GM21717 (cell line): ENCODE results near the gene FOXP1.

ENCODE experiments used
- ATAC-seq: cut with Tn5 transposase; IDR thresholded peaks from one replicate; pipeline ENCODE4 v1.9.1; 2021; ENCODE audit warnings: mild to moderate bottlenecking, moderate library complexity; ENCODE audit not compliant: unreplicated experiment

Gene FOXP1

DNA sequence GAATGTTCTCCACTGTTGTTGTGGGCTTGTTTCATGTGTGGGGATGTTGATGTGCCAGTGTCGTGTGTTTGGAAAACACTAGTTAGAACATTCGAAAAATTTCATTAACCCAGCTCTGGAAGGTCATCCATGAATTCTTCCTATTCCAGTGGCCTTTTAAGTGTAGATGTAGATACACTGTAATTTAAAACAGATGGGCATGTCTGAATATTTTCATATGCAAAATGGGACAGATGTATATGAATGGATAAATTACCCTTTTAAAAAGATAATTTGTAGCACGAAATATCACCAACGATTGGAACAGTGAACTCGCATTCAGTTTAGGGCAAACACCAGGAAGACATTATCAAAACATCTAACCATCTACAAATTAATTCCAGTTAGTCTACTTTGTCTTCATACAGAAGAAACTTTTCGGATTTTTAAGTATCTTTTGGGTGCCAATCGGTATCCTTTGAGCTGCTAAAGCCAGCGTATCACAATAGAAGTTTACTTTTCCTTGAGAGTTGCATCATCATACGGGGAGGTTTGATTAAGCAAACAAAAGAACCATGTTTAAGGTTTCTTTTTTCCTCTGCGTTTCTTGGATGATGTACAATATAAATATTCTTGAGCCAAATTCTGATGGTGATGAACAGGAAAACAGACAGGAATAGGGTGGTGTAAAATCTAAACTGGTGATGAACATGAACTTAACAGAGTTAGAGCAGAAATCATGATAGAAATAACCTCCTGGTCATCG is 528.1 kb downstream of the FOXP1 start:
- ATAC-seq: no peak

GRCh38 chr3:71054312-71054711 is 529.2 kb downstream of the FOXP1 start:
- no peak for ATAC-seq

DNA sequence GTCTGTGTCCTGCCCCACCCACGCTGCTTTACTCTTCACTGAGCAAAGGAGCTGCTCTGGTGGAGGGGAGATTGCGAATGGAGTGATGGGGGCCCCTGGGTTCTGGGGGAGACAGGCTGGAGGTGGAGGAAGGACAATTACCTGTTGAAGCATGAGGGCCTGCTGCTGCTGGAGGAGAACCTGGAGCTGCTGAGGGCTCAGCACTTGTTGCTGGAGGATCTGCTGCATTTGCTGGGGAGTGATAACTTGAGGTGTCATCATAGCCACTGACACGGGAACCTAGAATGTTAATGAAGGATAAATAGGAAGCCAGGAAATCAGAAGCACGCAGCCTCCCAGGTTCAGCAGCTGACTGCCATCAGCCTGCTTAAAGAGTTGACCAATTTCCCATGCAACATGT is 530.0 kb downstream of the FOXP1 start:
- no peak for ATAC-seq

GRCh38 chr3:71052716-71053115 is 530.8 kb downstream of the FOXP1 start:
- no peak for ATAC-seq

DNA sequence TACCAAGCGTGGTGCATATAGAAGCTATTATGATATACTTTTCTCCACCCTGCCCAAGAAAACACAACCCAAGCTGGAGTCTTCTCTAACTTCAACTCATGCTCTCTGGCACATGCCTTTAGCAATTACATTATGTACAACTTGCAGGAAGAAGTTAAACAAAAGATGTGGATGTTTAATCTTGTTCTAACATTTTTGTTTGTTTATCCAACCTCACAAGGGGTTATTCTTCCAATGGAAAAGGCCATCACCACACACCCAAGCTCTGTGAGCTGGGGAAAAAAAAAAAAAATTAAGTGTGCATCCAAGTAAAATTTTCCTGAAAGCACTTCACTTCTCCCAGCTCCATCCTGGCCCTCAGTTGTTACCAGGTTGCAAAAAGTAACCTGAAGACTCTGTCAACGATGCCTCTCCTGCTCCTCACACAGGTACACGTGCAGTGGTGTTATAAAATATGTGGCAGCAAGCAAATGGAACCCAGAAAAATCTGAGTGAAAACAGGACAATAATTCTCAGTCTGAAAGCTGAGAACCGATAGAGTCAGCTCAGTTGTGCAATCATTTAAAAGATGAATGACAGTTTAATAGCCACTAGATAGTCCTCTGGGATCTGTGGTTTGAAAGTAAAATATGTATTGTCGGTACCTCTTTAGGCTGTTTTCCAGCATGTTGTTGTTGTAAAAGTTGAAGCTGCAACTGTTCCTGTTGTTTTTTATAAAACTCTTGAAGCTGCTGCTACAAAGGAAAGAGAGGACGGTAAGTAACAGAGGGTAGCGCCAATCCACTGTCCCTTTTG is 531.4 kb downstream of the FOXP1 start:
- no peak for ATAC-seq

DNA sequence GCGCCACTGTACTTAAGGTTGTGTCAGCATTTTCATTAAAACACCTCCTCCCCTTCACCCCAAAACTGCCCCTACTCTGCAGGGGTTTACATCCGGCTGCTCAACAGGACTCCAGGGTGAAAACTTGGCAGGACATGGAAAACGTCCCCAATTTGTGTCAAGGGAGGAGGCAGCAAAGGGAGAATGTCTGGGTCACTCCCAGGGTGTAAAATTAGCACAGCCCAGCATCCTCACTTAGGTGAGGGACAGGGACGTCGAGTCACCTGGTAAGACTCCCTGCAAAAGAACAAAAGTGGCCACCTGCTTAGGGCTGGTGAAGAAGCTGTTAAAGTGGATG is 532.3 kb downstream of the FOXP1 start:
- no peak for ATAC-seq

- ATAC-seq: no peak
These were observed 532.8 kb downstream of the FOXP1 start for GRCh38 chr3:71050538-71051258.

DNA sequence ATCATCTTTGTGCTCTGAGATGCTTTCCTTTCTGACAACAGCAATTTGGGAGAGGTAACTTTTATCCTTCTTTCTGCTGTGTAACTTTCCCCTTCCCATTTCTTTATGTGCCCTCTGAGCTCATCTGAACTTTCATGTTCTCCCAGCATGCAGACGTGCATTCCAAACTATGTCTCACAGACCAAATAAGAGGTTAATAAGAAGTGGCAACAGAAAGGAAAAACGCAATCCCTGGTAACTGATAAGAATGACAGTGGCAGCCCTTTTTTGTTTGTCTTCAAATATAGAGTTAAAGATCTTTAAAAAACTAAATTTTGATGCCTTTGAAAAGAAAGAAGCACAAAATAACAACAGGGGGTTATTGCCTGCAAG is 533.4 kb downstream of the FOXP1 start:
- ATAC-seq: no peak

- no peak for ATAC-seq
These were observed 534.6 kb downstream of the FOXP1 start for GRCh38 chr3:71048948-71049347.

GRCh38 chr3:71047616-71048531 is 535.7 kb downstream of the FOXP1 start:
- no peak for ATAC-seq

DNA sequence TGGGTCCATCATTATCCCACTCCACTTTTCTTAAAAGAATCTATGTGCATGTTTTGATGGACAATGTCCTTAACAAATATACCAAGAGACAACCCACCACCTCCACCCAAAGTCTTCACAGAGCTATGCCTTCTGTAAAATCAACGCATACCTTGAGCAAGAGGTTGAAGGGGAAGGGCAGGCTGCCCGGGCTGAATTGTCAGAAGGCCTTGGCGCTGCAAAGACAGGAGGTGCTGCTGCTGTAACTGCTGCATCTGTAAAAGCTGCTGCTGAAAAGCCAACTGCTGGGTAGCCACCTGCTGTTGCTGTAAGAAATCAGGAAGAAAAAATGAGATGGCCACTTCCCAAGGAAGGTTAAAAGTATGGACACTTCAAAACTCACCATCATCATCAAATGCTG is 536.7 kb downstream of the FOXP1 start:
- ATAC-seq: no peak

DNA sequence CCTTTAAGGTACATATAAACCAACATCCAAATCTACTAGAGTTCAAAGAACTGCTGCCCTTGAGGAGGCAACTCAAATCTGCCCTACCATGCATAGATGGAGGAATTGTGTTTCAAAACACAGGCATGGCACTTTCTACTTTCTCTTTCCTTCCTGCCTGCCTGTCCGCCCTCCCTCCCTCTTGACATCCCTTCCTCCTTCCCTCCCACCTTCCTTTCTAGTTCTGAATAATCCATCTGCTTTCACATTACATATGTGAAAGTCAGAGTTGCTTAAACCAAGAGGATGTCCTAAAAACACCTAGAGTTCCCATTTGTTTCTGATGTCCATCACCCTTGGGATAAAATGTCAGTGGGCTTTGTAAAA is 537.6 kb downstream of the FOXP1 start:
- no peak for ATAC-seq

DNA sequence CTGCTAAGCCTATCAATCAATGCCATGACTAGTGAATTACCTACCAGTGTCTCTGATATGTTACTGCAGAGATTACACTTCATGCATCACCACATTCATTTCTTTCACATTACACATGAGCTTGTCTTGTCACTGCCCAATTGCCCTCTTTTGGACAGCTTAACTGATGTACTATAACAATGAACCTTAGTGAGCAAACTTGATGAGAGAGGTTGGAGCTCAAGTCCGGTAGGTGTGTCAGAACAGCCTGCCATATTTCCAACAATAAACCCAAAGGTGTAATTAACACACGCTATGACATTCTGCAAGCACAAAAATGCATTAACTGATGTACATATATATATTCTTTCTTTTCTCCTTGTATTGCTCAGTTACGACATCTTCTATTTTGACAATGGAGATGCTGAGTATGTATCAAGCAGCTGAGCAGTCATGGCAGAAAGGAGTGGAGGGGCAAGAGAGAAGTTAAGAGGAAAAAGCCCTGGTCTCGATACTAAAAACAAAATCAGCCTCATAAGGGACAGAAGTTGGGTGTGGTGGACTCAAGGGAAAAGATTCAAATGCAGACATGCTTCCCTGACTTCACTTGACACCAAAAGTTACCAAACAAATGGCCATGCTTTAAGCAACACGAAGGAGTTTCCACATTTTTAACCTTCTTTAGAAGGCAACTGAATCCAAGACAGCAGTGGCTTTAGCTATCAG is 538.2 kb downstream of the FOXP1 start:
- ATAC-seq: no peak

DNA sequence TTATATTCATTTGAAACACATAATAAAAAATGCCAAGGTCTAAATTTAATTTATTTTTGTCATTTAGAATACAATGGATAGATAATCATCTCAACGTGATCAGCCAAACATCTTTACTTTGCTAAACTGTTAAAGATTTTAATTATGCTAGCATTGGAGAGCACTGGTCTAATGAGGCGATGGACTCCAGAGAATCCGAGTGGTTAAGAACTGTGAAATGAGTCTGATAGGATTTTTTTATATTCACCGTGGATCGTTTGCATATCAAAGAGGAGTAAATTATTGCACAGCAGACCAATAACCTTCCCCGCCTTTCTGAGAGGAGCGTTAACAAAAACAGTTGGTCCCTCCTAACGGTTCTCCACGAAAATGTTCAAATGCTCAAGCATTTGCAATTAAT is 540.8 kb downstream of the FOXP1 start:
- ATAC-seq: no peak

- no peak for ATAC-seq
These were observed 542.2 kb downstream of the FOXP1 start for GRCh38 chr3:71041371-71041770.

GRCh38 chr3:71039332-71039731 is 544.2 kb downstream of the FOXP1 start:
- ATAC-seq: no peak

DNA sequence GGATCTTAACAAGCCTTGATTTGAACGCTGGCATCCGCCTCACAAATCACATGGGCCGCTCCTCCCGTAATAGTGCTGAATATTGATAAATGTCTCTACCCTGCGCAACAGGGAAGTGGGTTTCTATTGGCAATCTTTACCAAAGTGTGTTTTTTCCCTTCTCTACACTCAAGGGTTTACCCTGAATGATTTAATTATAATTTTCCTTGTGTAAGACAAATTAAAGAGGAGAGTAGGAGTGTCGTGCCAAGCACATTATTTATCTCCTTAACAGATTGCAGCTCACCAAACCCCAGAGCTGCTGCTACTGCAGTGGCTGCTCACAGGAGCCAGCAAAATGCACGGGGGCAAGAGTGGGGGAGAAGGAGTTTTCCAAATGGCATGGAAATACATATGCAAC is 545.8 kb downstream of the FOXP1 start:
- no peak for ATAC-seq

DNA sequence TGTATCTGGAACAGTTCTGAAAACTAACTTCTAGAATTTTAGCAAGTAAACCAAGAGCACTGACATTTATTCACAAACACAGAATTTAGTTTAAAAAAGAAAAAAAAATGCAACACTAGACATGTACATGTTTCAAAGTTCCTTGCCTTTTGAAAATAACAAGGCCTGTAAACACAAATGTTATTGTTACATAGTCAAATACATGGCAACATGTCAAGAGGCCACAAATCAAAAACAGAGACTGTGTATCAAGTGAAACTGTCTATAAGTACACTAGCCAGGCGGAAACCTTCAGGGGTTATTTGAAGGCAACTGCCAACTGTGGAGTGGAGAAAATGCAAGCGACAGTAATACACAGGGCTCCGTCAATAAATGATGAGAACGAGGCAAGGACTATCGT is 547.6 kb downstream of the FOXP1 start:
- ATAC-seq: no peak

- no peak for ATAC-seq
These were observed 548.2 kb downstream of the FOXP1 start for GRCh38 chr3:71035314-71035713.

DNA sequence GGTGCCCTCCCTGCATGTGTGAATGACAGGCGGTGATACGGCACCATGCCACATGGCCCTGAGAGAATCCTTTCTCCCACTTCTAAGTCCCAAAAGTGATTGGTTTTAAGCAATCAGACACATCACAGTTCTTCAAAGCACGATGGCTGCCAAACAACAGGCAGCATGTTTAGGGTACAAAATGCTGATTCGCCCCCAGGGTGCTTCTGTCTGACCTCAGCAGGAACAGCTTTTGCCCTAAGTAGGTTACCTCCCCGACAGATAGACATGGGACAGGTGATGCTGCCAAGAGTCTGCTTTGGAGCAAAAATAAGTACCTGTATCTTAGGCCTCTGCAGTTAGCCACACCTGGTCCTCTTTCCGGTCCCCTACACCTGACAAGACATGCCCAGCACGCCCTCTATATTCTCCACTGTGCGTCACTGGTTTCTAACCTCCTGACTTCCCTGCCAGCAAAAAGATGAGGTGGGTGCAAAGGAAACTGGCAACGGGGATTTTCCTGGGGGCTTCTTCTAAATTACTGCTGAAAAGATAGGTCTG is 549.8 kb downstream of the FOXP1 start:
- no peak for ATAC-seq
